GM23338 (cell line): ENCODE measurements around the gene OSBPL10. TPM values are rescaled to one million over a fixed set of nuclear protein-coding genes. Genes with fewer than 3 reads are reported as not detected.

ENCODE experiments used
- ATAC-seq: fragments of 200-7000 bp; cut with Tn5 transposase; 3 replicates; pipeline ENCODE4 v1.9.1; 2020
- DNase-seq: peaks from one replicate; pipeline ENCODE4 v3.0.0-alpha.2; 2015; ENCODE audit warnings: low spot score
- H2AFZ ChIP-seq: fragments of 200-600 bp; sonication (generic); 2 replicates; pipeline ENCODE4 v1.8.0; 2016; ENCODE audit warnings: antibody characterized with exemption, mild to moderate bottlenecking, moderate library complexity
- H3F3A ChIP-seq: fragments of 200-600 bp; sonication (generic); replicated peaks from 2 replicates; pipeline ENCODE4 v1.8.0; 2017; ENCODE audit warnings: antibody characterized with exemption, mixed run types, low read depth
- H3K27ac ChIP-seq: fragments of 200-600 bp; sonication (generic); 2 replicates; pipeline ENCODE4 v1.6.1; 2016; ENCODE audit warnings: low read depth
- H3K27me3 ChIP-seq: fragments of 200-600 bp; sonication (generic); 2 replicates; pipeline ENCODE4 v1.8.0; 2016; ENCODE audit warnings: mild to moderate bottlenecking, mixed run types, moderate library complexity; ENCODE audit not compliant: insufficient read depth
- H3K36me3 ChIP-seq: fragments of 200-600 bp; sonication (generic); 2 replicates; pipeline ENCODE4 v1.8.0; 2016; ENCODE audit warnings: mild to moderate bottlenecking; ENCODE audit not compliant: insufficient read depth
- H3K4me1 ChIP-seq: fragments of 200-600 bp; sonication (generic); 2 replicates; pipeline ENCODE4 v1.8.0; 2016; ENCODE audit warnings: mild to moderate bottlenecking, moderate library complexity; ENCODE audit not compliant: insufficient read depth
- H3K4me2 ChIP-seq: fragments of 200-600 bp; sonication (generic); 2 replicates; pipeline ENCODE4 v1.7.1; 2017; ENCODE audit warnings: mixed run types
- H3K4me3 ChIP-seq: fragments of 200-600 bp; sonication (generic); 2 replicates; pipeline ENCODE4 v1.6.1; 2016; ENCODE audit warnings: mixed run types
- H3K79me2 ChIP-seq: fragments of 200-600 bp; sonication (generic); replicated peaks from 2 replicates; pipeline ENCODE4 v1.8.0; 2017; ENCODE audit warnings: mild to moderate bottlenecking; ENCODE audit not compliant: insufficient read depth
- H3K9me2 ChIP-seq: fragments of 200-600 bp; sonication (generic); 2 replicates; pipeline ENCODE4 v1.8.0; 2017; ENCODE audit not compliant: insufficient read depth
- H4K20me1 ChIP-seq: fragments of 200-600 bp; sonication (generic); replicated peaks from 2 replicates; pipeline ENCODE4 v1.8.0; 2017; ENCODE audit warnings: mild to moderate bottlenecking; ENCODE audit not compliant: insufficient read depth
- H3K27ac Mint-ChIP-seq: 2 replicates; pipeline ENCODE4 v1.8.0; 2020; ENCODE audit warnings: inconsistent platforms, mild to moderate bottlenecking, moderate library complexity, mixed read lengths
- H3K27me3 Mint-ChIP-seq: 3 replicates; pipeline ENCODE4 v1.8.0; 2022; ENCODE audit warnings: low read depth, mild to moderate bottlenecking, moderate library complexity, mixed read lengths, inconsistent platforms; ENCODE audit not compliant: insufficient read depth, poor library complexity
- H3K36me3 Mint-ChIP-seq: 3 replicates; pipeline ENCODE4 v1.8.0; 2021; ENCODE audit warnings: low read depth, mild to moderate bottlenecking, inconsistent platforms, moderate library complexity, mixed read lengths
- H3K4me1 Mint-ChIP-seq: 3 replicates; pipeline ENCODE4 v1.8.0; 2020; ENCODE audit warnings: mild to moderate bottlenecking, inconsistent platforms, mixed read lengths
- H3K4me3 Mint-ChIP-seq: 3 replicates; pipeline ENCODE4 v1.8.0; 2021; ENCODE audit warnings: moderate library complexity, mild to moderate bottlenecking, inconsistent platforms, mixed read lengths
- H3K9me3 Mint-ChIP-seq: 3 replicates; pipeline ENCODE4 v1.8.0; 2020; ENCODE audit warnings: moderate library complexity, mild to moderate bottlenecking, inconsistent platforms, mixed read lengths
- CTCF ChIP-seq, 2 experiments: fragments of 200-600 bp in 1 of 2; sonication (generic) in 1 of 2; conservative IDR thresholded peaks; 2 replicates each; pipeline versions ENCODE4 v1.5.1 to v1.6.1; 2016 to 2017; ENCODE audit warnings: antibody characterized with exemption in 2 of 2, low read depth in 2 of 2, mild to moderate bottlenecking in 2 of 2, moderate library complexity in 1 of 2
- EZH2 ChIP-seq: fragments of 200-600 bp; sonication (generic); IDR thresholded peaks from one replicate; pipeline ENCODE4 v1.8.0; 2017; ENCODE audit warnings: antibody characterized with exemption, mild to moderate bottlenecking, low read depth; ENCODE audit not compliant: unreplicated experiment
- JUNB ChIP-seq: IDR thresholded peaks from one replicate; pipeline ENCODE4 v1.6.1; 2016; ENCODE audit warnings: antibody characterized with exemption; ENCODE audit not compliant: unreplicated experiment
- NANOG ChIP-seq: IDR thresholded peaks from 2 replicates; pipeline ENCODE4 v1.6.1; 2016; ENCODE audit warnings: antibody characterized with exemption, borderline replicate concordance
- POLR2AphosphoS5 ChIP-seq: IDR thresholded peaks from 2 replicates; pipeline ENCODE4 v1.6.1; 2016; ENCODE audit warnings: antibody characterized with exemption, low read depth
- REST ChIP-seq: IDR thresholded peaks from one replicate; pipeline ENCODE4 v1.6.1; 2018; ENCODE audit warnings: antibody characterized with exemption; ENCODE audit not compliant: unreplicated experiment
- STAT1 ChIP-seq: IDR thresholded peaks from one replicate; pipeline ENCODE4 v1.6.1; 2016; ENCODE audit warnings: antibody characterized with exemption; ENCODE audit not compliant: unreplicated experiment
- ZNF114 ChIP-seq: fragments of 250-450 bp; sonication (Bioruptor Pico); IDR thresholded peaks from 2 replicates; pipeline ENCODE4 v1.5.0; 2020; ENCODE audit warnings: mild to moderate bottlenecking, moderate library complexity
- ZNF331 ChIP-seq: fragments of 250-450 bp; sonication (Bioruptor Pico); IDR thresholded peaks from 2 replicates; pipeline ENCODE4 v1.5.0; 2020; ENCODE audit warnings: low read depth, mild to moderate bottlenecking, moderate library complexity
- ZNF462 ChIP-seq: fragments of 250-450 bp; sonication (Bioruptor Pico); IDR thresholded peaks from 2 replicates; pipeline ENCODE4 v1.5.0; 2020; ENCODE audit warnings: mild to moderate bottlenecking, moderate library complexity
- polyA plus RNA-seq: library from polyadenylated mRNA; unstranded; fragments of >200 nt; fragmentation: Nextera tagmentation; extraction: Ambion mirVana; gene quantifications from 2 replicates; pipeline ENCODE4 v1.2.1, GENCODE V29; 2016
- total RNA-seq: library from RNA; depleted of rRNA; stranded (reverse); fragments of >200 nt; shearing (Covaris generic); gene quantifications from 2 replicates; pipeline ENCODE4 v1.2.3, GENCODE V29; 2014

OSBPL10 gene
- total and polyA plus RNA-seq, 2 experiments from 2014 or later: 23.8 to 149 TPM

- Histone ChIP-seq H4K20me1 (peaks cover 5% of the 10 kb centered on the region; the same call in 1 of the 2 replicates), H3K4me2 (no peak overlapping the region), H3K36me3 (no peaks in the 10 kb centered on the region; the same call in 1 of the 2 replicates), H3K4me1 (no peaks in the 10 kb centered on the region), H3K9me2 (no peaks in the 10 kb centered on the region), H2AFZ (no peak overlapping the region), H3F3A (no peaks in the 10 kb centered on the region), H3K4me3 (no peak overlapping the region), H3K27me3 (no peaks in the 10 kb centered on the region), H3K79me2 (peaks cover 18% of the 10 kb centered on the region), H3K27ac (no peak overlapping the region)
- Mint-ChIP-seq H3K27ac (no peak overlapping the region), H3K27me3 (peaks cover 6% of the 10 kb centered on the region), H3K4me3 (no peak overlapping the region), H3K4me1 (peaks cover 6% of the 10 kb centered on the region; the same call in 1 of the 3 replicates), H3K9me3 (no peaks in the 10 kb centered on the region), H3K36me3 (peaks cover 22% of the 10 kb centered on the region)
- no peak for TF ChIP-seq EZH2
- TF ChIP-seq STAT1: no peak
- TF ChIP-seq NANOG: no peak
- TF ChIP-seq ZNF331: no peak
- TF ChIP-seq ZNF114 (CRISPR knock-in tag): no peak
- no peak for TF ChIP-seq JUNB
- DNase-seq (no peak), ATAC-seq (no peak)
These were observed 236.1 kb downstream of the OSBPL10 start for GRCh38 chr3:31744913-31745312.

GRCh38 chr3:31743331-31744089 is 237.6 kb downstream of the OSBPL10 start:
- Mint-ChIP-seq H3K4me1 (peaks cover 3% of the 10 kb centered on the region; the same call in 2 of the 3 replicates), H3K9me3 (no peaks in the 10 kb centered on the region), H3K4me3 (no peak overlapping the region), H3K27ac (no peak overlapping the region), H3K27me3 (peaks cover 5% of the 10 kb centered on the region), H3K36me3 (peaks cover 22% of the 10 kb centered on the region)
- ATAC-seq (no peak), DNase-seq (no peak)
- Histone ChIP-seq H3K79me2 (peaks cover 25% of the 10 kb centered on the region), H3K9me2 (no peaks in the 10 kb centered on the region), H3K4me3 (no peak overlapping the region), H3K27me3 (no peaks in the 10 kb centered on the region), H2AFZ (no peak overlapping the region), H3K36me3 (no peaks in the 10 kb centered on the region; the same call in 1 of the 2 replicates), H3K4me2 (no peak overlapping the region), H4K20me1 (peaks cover 5% of the 10 kb centered on the region; the same call in 1 of the 2 replicates), H3F3A (no peaks in the 10 kb centered on the region), H3K4me1 (no peaks in the 10 kb centered on the region), H3K27ac (no peak overlapping the region)
- no peak for TF ChIP-seq POLR2AphosphoS5
- no peak for TF ChIP-seq CTCF (conservative IDR thresholded peaks at IDR 0.05; ENCODE audit: low read depth in 2 of 2)
- TF ChIP-seq REST: no peak
- no peak for TF ChIP-seq ZNF462
- TF ChIP-seq ZNF114 (CRISPR knock-in tag): no peak
